GM19043 (cell line): ENCODE measurements around the gene GSC.

Experiments used
- ATAC-seq: cut with Tn5 transposase; IDR thresholded peaks from one replicate; pipeline ENCODE4 v1.9.1; 2021; ENCODE audit warnings: low read depth; ENCODE audit not compliant: unreplicated experiment

GSC gene

GRCh38 chr14:94772548-94772947, 2.6 kb upstream of the GSC start:
- ATAC-seq = no peak

- ATAC-seq = no peak
Observed at GRCh38 chr14:94771906-94772490, 2.1 kb upstream of the GSC start.

DNA sequence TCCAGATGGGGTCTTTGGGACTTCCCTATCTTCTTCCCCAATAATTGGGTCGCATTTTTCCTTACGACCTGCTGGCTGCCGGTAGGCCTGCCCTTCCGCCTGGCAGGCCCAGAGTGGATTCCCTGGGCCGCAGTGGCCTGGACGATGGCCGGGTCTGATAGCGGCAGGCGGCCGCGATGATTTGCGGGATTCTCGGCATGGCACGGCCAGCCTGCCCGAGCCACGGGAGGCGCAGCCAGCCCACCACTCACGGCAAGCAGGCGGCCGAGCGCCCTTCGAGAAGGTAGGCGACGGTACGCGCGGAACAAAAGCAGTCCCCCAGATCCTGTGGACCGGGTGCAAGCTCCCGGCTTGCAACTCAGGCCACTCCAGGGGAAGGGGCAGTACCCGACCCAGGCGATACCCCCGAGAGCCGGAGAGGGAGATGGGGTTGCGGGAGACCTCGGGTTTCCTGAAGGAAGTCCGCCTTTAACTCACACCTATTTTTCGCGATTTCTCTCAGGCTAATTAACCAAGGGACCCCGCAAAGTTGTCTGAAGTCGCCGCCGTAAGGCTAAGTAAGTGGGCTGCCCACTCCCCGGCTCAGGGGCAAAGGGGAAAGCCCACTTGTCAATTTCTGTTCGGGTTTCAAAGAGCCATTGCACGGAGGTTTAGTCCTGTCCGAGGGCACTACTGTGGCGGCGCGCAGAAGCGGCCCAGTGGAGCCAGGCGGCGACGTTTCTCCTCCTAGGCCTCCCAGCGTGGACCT, 1.4 kb upstream of the GSC start:
- no peak for ATAC-seq

DNA sequence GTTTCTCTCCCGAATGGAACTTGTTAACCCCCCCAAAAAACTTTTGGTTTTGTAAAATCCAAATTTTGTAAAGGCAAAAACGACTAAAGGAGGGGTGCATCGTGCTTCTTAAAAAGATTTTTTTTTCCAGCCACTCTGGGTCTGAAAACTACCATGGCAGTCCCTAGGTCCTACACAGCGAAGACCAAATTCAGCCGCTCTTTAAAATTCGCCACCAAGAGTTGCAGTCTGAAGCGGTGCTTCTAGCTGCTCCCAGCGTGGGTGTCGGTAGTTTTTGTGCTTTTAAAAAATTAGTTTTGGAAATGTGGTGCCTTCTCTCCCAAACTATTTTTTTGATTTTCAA, 873 bp upstream of the GSC start:
- ATAC-seq = no peak

DNA sequence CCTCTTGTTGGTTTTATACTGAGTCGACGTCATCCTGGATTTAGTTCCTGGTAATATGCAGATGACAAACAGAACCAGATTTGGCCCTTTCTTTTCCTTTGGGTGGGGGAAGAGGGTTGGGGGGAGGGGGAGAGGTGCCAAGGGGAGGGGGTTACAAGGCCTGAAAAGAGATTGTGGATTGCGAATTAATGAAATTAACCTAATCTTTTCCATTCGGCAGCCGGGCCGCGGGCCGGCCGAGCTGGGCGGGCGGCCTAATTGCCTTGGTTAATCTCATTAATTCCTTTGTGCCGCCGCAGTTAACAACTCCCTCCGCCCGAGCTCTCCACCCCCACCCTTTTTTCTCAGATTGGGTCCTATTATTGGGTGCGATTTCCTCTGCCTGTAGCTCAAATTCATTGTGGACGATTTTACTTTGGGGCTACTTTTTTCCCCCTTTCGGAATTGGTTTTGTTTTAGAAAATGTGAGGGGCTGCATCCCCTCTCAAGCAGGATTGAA, 387 bp upstream of the GSC start:
- no peak for ATAC-seq

DNA sequence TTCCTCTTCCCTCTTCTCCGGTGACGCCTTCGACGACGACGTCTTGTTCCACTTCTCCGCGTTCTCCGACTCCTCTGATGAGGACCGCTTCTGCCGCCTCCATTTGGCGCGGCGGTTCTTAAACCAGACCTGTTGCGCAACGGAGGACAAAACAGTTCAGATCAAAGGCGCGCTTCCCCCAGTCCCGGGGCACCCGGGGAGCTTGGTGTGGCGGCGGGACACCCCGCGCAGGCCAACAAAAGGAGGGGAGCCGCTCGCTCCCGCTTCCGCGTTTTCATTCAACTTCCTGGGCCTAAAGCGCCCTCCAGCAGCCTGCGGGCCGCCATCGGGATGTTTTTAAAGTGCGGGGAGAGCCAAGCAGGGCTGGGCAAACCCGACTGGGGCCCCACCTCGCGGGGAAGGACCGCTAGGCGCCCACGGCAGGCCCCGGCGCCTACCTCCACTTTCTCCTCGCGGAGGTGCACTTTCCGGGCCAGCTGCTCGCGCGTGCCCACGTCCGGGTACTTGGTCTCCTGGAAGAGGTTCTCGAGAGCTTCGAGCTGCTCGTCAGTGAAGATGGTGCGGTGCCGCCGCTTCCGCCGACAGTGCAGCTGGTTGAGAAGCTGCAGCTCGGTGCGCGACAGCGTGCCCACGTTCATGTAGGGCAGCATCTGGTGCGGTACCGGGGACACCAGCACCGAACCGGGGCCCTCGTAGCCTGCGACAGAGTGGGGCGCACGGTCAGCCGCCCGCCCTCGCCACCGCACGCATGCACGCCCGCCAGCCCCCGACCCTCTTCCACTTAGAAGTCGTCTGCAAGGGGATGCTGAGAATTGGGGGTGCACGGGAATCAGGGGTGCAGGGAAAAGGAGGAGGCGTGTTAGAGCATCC, 1.2 kb downstream of the GSC start:
- ATAC-seq = no peak

- ATAC-seq = no peak
Observed at GRCh38 chr14:94768141-94768520, 1.8 kb downstream of the GSC start.

DNA sequence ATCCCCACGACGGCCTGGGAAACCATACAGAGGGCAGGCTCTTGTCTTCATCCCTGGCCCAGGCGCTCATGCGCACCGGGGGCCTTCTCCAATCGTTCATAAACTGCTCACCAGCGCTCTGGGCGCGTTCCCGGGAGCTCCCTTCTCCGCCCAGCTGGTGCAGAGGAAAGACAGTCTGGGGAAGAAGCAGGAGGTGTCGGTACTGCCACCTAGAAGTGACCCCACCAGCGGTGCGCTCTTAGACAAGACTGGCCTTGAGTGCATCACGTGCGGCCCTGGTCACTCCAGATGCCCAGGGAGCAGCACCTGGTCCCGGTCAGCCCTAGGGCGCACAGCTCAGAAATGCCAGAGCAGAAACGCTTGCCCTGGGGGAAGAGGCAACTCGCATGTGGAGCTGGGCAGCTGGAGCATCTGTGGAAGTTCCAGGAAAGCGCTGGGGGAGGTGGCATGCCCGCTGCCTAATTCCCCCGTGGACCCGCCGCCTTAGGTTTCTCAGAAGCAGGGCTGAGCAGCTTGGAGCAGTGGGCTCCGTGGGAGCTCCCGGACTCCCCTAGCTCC, 2.5 kb downstream of the GSC start:
- ATAC-seq = no peak

DNA sequence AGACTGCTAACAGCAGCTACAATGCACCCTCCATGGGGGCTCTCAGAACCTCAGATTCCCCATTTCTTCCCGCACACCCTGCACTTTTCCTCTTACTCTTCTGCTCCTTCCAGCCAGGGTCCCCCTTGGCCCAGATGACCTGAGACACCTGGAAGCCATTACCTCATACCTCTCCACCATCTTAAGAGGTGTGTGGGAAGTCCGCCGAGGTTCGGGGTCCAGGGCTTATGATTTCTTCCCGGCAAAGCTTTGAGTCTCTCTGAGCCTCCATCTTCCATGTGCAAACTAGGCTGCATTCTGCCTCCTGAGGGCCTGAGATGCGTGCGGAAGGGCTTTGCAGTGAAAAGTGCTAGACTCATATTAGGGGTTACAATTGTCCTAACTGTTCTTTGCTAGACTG, 5.3 kb downstream of the GSC start:
- no peak for ATAC-seq

- ATAC-seq = no peak
Observed at GRCh38 chr14:94762431-94762830, 7.5 kb downstream of the GSC start.

GRCh38 chr14:94761997-94762377, 7.9 kb downstream of the GSC start:
- no peak for ATAC-seq

DNA sequence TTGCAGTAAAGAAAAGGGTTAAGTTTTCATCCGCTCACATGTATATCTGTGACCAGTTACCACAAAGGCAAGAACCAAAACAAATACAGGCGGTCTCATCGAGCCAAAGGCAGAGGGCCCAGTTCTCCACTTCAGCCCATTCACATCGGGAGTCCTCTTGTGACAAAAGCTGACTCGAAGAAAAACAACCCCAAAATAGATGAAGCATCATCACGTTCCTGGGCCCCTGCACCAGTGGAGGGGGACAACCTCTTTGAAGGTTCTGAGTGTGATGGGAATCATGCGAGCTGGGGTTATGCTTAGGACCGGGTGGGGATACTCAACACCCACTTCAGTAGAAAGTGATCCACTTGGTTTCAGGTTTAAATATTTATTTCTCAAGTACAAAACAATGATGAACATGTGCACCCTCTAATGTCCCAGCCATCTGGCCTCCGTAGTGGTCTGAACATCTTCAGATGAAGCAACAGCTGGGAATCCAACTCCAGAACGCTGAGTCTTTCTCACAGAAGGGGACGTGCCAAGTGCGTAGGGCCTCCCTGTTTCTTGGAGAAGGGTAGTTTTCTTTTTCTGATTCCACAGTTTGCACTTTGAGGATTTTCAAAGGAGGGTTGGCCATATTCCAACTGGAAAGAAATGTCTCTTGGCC, 8.4 kb downstream of the GSC start:
- ATAC-seq = no peak

GRCh38 chr14:94756310-94756882, 13.5 kb downstream of the GSC start:
- ATAC-seq = no peak

DNA sequence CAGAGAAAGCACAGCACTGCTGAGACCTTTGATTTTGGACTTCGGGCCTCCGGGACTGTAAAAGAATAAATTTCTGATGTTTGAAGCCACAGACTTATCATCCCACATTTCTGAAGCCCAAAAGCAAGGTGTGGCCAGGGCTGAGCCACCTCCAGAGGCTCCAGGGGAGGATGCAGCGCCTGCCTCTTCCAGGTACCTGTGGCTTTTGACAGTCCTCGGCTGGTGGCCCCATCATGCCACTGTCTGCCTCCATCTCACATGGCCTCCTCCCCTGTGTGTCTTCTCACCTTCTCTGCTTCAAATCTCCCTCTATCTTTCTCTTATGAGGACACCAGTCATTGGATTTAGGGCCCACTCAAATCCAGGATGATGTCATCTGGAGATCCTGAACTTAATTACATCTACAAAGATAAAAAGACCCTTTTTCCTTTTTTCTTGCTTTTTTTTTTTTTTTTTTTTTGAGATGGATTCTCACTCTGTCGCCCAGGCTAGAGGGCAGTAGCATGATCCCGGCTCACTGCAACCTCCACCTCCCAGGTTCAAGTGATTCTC, 15.4 kb downstream of the GSC start:
- ATAC-seq = no peak

- ATAC-seq = no peak
Observed at GRCh38 chr14:94752591-94753436, 17.1 kb downstream of the GSC start.

GRCh38 chr14:94751956-94752355, 18.0 kb downstream of the GSC start:
- no peak for ATAC-seq

GRCh38 chr14:94751321-94751720, 18.6 kb downstream of the GSC start:
- ATAC-seq = no peak

DNA sequence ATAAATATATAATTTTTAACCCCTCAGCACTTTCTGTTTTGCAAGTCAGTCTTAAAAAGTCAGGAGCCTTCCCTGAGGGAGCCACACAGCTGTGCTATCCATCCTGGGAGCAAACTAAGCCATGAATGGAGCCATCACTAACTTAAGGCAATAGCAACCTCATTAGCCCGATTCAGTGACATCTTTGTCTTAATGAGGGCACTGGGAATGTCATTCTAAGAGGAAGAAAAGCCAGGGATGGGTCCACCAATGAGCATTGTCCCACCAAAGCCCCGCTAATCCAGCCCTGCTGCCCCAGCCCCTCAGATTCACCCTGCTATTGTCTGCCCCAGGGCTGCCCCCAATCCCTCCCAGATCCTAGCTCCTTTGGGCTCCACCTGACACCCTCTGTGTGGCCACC, 19.5 kb downstream of the GSC start:
- ATAC-seq = no peak

GRCh38 chr14:94748667-94749347, 21.1 kb downstream of the GSC start:
- no peak for ATAC-seq
